CD4-positive, alpha-beta T cell treated with Interleukin-6 for 4 hours (primary cell): Measurements from ENCODE around the gene THAP3.

Source experiments
- DNase-seq: peaks from one replicate; pipeline ENCODE4 v3.0.0-alpha.2; 2020; ENCODE audit warnings: mixed read lengths

The THAP3 gene, protein sequence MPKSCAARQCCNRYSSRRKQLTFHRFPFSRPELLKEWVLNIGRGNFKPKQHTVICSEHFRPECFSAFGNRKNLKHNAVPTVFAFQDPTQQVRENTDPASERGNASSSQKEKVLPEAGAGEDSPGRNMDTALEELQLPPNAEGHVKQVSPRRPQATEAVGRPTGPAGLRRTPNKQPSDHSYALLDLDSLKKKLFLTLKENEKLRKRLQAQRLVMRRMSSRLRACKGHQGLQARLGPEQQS

DNA sequence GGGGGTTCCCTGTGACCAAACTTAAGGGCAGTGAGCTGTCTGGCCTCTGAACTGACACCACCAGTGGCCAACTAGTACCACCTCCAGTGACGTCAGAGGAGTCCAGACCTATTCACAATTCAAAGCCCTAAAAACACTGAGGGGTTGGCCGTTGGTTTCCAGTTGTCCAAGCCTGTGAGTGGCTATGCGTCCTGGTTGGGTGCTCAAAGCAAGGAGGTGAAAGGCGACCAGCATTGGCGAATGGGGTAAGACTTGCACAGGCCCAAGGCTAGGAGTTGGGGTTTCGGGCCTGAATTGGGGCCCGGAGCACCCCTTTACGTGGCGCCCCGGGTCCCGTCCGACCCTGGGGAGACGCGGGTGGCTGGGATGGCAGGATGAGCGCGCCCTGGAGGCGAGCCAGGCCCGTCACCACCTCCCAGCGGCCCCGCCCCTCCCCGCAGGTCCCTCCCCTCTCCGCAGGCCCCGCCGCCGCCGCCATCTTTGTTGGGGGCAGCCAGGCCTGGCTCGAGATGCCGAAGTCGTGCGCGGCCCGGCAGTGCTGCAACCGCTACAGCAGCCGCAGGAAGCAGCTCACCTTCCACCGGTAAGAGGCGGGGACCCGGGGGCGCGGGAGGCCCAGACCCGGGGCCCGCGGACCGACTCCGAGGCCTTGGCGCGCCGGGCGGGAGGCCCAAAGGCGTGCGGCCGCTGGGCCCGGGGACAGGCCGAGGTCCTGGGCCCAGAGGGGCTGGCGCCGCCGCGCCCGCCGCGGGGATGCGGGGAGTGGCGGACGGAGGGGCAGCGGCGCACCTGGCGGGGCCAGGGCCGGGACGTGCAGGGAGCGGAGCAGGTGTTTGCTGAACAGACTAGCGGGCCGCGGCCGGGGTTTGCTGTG is at the start of gene THAP3:
Gene THAP3 (plus strand): TSS at position 159 of the 874 bp plus-strand sequence. CDS start 351 bp downstream, at position 510.
- peak; percentile 93 for DNase-seq

DNA sequence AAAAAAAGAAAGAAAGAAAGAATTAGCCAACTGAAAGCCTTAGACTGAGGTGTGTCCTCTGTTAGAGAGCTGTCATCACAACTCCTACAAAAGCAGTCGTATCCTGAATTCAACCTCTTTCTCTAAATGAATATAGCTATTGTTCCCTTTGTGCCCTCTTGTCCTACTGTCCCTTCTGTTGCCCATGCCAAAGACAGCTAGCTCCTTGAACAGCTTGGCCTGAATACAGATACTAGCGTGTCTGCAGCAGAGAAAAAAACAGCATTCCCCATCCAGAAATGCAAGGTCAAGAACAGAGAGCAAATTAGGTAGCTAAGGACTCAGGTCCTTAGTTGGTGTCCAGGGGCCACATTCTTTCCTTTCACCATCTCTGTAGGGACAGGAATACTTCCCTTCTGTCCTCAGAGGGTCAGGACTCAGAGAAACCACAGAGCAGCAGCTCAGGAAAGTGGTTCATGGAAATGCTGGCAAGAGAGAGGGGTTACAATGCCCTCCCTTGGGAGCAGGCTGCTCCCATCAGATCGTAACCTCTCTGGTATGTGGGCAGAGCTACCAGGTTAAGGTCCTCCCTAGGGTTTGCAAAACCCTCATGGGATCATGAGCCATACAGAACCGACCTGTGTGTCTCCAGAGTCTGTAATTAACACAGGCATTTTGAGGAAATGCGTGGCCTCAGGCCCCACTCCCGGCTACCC is 46.7 kb upstream of the THAP3 start:
- no peak for DNase-seq

DNA sequence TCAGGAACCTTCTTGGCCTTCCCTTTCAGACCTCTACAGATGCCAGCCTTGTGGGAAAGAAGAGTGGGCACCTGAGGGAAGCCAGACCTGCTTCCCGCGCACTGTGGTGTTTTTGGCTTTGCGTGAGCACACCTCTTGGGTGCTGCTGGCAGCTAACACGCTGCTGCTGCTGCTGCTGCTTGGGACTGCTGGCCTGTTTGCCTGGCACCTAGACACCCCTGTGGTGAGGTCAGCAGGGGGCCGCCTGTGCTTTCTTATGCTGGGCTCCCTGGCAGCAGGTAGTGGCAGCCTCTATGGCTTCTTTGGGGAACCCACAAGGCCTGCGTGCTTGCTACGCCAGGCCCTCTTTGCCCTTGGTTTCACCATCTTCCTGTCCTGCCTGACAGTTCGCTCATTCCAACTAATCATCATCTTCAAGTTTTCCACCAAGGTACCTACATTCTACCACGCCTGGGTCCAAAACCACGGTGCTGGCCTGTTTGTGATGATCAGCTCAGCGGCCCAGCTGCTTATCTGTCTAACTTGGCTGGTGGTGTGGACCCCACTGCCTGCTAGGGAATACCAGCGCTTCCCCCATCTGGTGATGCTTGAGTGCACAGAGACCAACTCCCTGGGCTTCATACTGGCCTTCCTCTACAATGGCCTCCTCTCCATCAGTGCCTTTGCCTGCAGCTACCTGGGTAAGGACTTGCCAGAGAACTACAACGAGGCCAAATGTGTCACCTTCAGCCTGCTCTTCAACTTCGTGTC is 45.9 kb upstream of the THAP3 start:
- DNase-seq: no peak

DNA sequence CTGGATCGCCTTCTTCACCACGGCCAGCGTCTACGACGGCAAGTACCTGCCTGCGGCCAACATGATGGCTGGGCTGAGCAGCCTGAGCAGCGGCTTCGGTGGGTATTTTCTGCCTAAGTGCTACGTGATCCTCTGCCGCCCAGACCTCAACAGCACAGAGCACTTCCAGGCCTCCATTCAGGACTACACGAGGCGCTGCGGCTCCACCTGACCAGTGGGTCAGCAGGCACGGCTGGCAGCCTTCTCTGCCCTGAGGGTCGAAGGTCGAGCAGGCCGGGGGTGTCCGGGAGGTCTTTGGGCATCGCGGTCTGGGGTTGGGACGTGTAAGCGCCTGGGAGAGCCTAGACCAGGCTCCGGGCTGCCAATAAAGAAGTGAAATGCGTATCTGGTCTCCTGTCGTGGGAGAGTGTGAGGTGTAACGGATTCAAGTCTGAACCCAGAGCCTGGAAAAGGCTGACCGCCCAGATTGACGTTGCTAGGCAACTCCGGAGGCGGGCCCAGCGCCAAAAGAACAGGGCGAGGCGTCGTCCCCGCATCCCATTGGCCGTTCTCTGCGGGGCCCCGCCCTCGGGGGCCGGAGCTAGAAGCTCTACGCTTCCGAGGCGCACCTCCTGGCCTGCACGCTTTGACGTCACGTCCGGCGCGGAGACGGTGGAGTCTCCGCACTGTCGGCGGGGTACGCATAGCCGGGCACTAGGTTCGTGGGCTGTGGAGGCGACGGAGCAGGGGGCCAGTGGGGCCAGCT is 45.1 kb upstream of the THAP3 start, which contains the start of gene ZBTB48:
Gene ZBTB48 (plus strand): TSS at position 621 of the 745 bp plus-strand sequence. CDS start 616 bp downstream, outside the sequence.
- peak; percentile 99 for DNase-seq

DNA sequence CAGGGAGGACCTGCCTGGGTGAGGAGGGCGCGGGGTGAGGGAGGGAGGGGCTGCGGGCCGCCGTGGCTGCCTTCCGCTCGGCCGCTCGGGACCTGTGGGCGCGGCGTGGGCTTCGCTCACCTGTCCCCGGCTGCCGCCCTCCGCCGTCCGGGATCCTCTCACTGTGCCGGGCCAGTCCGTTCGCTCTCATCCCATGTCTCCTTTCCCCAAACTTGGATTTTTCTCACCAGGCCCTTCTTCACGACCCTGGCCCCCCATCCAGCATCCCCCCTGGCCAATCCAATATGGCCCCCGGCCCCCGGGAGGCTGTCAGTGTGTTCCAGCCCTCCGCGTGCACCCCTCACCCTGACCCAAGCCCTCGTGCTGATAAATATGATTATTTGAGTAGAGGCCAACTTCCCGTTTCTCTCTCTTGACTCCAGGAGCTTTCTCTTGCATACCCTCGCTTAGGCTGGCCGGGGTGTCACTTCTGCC is 44.5 kb upstream of the THAP3 start:
- no peak for DNase-seq

DNA sequence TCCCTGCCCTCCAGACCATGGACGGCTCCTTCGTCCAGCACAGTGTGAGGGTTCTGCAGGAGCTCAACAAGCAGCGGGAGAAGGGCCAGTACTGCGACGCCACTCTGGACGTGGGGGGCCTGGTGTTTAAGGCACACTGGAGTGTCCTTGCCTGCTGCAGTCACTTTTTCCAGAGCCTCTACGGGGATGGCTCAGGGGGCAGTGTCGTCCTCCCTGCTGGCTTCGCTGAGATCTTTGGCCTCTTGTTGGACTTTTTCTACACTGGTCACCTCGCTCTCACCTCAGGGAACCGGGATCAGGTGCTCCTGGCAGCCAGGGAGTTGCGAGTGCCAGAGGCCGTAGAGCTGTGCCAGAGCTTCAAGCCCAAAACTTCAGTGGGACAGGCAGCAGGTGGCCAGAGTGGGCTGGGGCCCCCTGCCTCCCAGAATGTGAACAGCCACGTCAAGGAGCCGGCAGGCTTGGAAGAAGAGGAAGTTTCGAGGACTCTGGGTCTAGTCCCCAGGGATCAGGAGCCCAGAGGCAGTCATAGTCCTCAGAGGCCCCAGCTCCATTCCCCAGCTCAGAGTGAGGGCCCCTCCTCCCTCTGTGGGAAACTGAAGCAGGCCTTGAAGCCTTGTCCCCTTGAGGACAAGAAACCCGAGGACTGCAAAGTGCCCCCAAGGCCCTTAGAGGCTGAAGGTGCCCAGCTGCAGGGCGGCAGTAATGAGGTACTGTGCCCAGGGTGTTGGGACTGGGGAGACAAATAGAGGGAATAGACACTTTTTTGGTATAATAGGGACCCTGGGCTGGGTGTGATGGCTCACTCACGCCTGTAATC is 43.9 kb upstream of the THAP3 start:
- no peak for DNase-seq

DNA sequence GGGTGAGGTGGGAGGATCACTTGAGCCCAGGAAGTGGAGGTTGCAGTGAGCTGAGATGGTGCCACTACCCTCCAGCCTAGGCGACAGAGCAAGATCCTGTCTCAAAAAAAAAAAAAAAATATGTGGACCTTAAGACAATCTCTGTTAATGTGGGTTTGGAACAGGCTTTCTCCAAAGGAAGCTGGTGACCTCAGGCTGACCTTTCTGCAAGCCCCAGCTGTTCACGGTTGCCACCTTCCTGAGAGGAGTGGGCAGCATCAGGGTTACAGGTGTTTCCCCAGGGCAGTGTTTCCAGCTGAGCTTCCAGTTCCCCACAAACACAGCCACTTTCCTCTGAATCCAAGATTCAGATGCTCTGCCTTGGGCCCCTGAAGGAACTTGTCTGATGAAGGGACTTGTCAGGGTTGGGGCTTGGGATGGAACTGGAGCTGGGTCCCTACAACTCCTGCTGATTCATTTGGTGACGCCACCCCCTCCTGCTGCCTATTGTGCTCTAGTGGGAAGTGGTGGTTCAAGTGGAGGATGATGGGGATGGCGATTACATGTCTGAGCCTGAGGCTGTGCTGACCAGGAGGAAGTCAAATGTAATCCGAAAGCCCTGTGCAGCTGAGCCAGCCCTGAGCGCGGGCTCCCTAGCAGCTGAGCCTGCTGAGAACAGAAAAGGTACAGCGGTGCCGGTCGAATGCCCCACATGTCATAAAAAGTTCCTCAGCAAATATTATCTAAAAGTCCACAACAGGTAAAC is 42.9 kb upstream of the THAP3 start:
- no peak for DNase-seq

DNA sequence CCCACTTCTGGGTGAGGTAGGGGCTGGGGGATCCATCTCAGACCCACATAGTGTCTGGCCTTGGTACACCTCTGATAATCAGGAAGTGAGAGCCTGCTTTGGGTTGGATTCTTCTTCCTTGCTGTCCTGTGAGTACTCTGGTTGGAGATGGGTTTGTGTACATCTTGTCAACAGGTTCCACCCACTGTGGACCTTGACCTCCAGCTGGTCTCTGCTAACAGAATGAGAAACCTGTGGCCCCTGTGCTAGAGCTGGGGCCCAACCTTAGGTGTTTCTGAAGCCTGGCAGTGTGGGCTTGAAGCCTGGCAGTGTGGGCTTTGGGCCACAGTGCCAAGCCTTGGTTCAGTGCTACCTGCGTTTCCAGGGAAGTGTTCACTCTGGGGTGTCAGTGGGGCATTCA is 42.3 kb upstream of the THAP3 start:
- DNase-seq: no peak

DNA sequence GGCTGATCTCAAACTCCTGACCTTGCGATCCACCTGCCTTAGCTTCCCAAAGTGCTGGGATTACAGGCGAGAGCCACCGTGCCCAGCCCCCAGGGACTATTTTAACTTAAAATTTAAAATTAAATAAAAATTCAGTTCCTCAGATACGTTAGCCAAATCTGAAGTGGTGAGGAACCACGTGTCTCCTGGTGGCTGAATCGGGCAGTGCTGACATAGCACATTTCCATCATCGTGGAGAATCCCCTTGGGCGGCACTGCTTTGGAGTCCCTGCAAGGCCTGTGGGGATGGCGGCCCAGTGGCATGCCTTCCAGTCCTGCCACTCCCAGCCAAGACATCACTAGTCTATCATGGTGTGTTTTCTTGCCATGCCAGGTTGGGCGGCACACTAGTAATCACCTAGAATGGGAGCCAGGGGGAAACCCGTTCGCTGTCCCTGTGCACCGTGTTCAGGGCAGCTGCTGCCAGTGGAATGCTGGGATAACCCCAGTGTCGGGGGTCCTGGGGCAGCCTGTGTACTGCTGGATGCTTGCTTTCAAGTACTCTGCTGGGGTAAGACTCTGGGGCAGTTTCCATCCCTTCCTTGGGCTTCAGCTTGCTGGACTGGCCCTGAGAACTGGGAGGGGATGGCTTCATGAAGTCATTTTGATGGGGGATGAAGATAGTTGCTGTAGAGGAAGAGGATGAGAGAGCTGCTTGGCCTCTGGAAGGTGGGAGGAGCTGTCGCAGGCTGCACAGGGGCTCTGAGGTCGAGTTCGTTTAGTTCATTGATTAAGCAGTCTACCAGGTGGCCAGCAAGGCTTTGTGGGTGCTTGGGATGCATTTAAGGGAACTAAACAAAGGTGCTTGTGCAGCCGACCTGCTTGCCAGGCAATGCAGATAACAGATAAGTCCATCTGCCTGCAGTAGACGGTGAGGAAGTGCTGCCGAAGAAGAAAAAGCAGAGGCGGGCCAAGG is 40.3 kb upstream of the THAP3 start:
- no peak for DNase-seq

DNA sequence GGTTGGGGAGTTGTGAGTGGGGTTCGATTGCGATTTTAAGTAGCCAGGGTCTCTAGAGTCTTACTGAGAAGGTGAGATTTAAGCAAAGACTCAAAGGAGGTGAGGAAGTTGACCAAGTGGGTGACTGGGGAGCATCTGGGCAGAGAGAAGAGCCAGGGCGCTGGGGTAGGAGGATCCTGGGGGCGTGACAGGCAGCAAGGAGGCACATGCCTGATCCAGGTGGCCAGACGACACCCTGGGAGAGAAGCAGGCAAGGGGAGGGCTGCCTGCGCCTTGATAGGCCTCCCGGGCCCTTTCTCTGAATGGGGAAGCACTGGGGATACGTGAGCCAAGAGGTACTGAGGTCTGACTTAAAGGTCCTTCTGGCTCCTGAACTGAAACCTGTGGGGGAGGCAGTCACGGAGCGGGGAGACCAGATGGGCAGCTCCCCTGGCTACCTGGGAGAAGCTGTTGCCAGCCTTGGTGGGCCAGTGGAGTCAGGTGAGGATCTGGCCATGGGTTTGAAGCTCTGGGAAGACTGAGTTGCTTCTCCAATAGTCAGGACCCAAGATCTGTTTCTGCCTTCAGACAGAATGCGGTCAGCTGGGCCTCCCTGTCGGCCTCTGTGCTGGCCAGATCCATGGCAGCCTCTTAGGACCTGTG is 39.5 kb upstream of the THAP3 start:
- DNase-seq: no peak

DNA sequence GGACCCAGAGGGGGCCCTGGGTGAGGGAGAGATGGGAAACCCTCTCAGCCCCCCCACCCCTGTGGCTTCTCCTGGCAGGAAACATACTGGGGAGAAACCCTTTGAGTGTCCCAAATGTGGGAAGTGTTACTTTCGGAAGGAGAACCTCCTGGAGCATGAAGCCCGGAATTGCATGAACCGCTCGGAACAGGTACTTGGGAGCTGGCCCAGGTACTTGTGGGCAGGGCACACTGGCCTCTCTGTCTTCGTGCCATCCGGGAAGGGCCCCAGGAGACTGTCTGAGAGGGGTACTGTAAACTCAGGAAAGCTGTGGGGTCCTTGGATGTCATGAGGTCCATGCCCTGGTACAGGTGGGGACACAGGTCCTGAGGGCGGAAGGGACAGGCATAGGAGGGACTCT is 38.8 kb upstream of the THAP3 start:
- DNase-seq: no peak

DNA sequence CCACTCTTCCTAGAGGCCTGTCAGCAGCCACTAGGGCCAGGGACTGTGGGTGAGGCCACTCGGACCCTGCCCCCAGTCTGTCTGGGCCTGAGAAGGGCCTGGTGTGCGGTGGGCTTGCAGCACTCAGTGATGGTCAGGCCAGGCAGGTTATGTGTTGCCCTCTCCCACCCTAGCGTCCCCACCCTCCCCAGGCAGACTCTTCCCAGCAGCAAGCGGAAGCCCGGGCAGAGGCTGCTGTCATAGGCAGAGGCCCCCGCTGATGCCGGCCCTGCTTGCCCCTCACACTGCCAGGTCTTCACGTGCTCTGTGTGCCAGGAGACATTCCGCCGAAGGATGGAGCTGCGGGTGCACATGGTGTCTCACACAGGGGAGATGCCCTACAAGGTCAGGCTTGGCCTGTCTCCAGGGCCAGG is 38.3 kb upstream of the THAP3 start:
- DNase-seq: no peak

DNA sequence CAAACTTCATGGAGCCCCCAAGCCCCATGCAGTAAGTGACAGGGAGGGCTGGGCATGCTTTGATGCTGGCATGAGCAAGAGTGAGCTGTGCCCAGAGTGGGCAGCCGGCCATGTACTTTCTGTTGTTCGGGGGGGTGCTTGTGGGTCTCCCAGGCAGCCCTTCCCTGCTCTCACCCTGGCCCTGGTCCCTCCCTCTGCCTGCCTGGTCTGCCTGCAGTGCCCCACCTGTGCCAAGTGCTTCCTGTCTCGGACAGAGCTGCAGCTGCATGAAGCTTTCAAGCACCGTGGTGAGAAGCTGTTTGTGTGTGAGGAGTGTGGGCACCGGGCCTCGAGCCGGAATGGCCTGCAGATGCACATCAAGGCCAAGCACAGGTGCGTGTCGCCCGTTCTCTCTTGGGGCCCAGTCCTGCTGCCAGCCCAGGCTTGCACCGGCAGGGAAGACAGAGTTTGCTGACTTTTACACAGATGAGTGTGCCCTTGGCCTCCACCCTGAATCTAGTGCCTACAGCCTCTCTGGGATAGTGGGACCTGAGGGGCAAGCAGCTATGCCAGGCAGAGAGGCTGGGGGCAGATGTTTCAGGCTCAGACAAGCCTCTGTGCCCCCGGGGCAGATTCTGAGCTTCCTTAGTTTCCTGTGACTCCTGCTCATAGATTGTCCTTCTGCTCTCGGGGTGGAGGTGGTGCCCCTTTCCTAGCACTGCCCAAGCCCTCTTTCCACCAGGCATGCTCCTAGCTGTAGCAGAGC is 37.2 kb upstream of the THAP3 start:
- DNase-seq: no peak

DNA sequence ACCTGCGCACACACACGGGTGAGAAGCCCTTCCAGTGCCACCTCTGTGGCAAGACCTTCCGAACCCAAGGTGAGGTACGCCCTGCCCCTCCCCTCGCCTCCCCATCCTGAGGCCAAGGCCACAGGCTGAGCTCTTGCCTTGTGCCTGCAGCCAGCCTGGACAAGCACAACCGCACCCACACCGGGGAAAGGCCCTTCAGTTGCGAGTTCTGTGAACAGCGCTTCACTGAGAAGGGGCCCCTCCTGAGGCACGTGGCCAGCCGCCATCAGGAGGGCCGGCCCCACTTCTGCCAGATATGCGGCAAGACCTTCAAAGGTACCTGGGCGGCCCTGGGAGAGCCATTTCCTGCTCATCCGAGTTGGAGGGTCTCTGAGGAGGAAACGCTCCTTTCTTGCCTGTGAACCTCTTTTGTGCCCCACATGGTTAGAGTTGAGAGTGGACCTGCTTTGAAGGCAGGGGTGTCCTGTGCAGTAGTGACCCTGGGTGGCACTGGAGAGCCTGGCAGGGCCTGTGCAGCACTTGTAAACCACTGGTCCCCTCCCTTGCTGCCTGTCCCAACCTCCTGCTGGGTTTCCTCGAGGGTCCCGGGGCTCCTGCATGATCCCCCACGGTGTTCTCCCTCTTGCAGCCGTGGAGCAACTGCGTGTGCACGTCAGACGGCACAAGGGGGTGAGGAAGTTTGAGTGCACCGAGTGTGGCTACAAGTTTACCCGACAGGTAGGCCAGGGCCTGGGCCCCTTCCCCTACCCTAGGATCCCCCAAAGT is 36.4 kb upstream of the THAP3 start:
- no peak for DNase-seq

DNA sequence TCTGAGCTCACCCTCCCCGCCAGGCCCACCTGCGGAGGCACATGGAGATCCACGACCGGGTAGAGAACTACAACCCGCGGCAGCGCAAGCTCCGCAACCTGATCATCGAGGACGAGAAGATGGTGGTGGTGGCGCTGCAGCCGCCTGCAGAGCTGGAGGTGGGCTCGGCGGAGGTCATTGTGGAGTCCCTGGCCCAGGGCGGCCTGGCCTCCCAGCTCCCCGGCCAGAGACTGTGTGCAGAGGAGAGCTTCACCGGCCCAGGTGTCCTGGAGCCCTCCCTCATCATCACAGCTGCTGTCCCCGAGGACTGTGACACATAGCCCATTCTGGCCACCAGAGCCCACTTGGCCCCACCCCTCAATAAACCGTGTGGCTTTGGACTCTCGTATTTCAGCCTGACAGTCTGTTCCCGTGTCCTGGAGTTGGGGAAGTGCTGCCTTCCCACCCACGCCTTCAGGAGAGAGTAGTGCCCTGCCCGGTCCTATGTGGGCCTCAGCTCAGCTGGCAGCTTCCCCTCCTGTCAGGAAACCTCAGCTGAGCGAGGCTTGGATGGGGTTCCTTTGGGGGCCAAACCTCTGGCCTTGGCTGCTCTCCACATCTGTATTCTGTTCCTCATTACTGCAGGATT is 35.7 kb upstream of the THAP3 start:
- DNase-seq: no peak

DNA sequence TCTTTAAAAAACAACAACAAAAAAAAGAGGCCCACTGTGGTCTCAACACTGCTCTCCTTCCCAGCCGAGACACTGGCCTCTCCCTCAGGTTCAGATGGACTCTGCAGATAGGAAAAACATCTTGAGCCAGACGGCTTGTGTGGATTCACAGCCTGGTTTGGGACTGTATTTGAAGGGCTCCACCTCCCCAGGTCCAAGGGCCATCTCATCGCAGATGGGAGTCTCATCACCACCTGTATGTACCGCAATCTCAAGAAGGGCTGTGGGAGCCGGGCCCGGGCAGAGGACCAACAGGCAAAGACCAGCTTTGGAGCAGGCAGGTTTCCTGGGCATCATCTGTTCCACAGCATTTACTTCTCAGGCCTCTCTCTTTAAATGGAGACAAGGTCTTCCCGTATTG is 34.6 kb upstream of the THAP3 start:
- no peak for DNase-seq
